Kidney tubule cell (primary cell): ENCODE measurements around the gene SASH1.

ENCODE experiments used
- DNase-seq: peaks from one replicate; pipeline ENCODE4 v3.0.0-alpha.2; 2018; ENCODE audit warnings: low spot score

SASH1 gene

GRCh38 chr6:148406579-148407371 is 64.1 kb downstream of the SASH1 start:
- DNase-seq, result no peak

- DNase-seq, result peak; percentile 63
Observed at GRCh38 chr6:148407372-148407771, 64.7 kb downstream of the SASH1 start.

GRCh38 chr6:148413321-148414091 is 70.9 kb downstream of the SASH1 start:
- no peak for DNase-seq

GRCh38 chr6:148414092-148414489 is 71.5 kb downstream of the SASH1 start:
- no peak for DNase-seq

GRCh38 chr6:148414836-148415235 is 72.2 kb downstream of the SASH1 start:
- peak; percentile 71 for DNase-seq

- no peak for DNase-seq
Observed at GRCh38 chr6:148415511-148416260, 73.0 kb downstream of the SASH1 start.

GRCh38 chr6:148416330-148416965 is 73.8 kb downstream of the SASH1 start:
- no peak for DNase-seq

GRCh38 chr6:148417045-148417444 is 74.4 kb downstream of the SASH1 start:
- no peak for DNase-seq

- no peak for DNase-seq
Observed at GRCh38 chr6:148419430-148419829, 76.8 kb downstream of the SASH1 start.

GRCh38 chr6:148422085-148422484 is 79.4 kb downstream of the SASH1 start:
- peak; percentile 79 for DNase-seq

- no peak for DNase-seq
Observed at GRCh38 chr6:148423133-148423532, 80.5 kb downstream of the SASH1 start.

- DNase-seq, result peak; percentile 74
Observed at GRCh38 chr6:148423601-148424270, 81.1 kb downstream of the SASH1 start.

GRCh38 chr6:148425443-148425842 is 82.8 kb downstream of the SASH1 start:
- DNase-seq, result no peak

GRCh38 chr6:148426317-148426977 is 83.8 kb downstream of the SASH1 start:
- no peak for DNase-seq

GRCh38 chr6:148427333-148427732 is 84.7 kb downstream of the SASH1 start:
- DNase-seq, result no peak

GRCh38 chr6:148429423-148429822 is 86.8 kb downstream of the SASH1 start:
- no peak for DNase-seq

GRCh38 chr6:148430897-148431296 is 88.3 kb downstream of the SASH1 start:
- no peak for DNase-seq

GRCh38 chr6:148431413-148431812 is 88.8 kb downstream of the SASH1 start:
- DNase-seq, result peak; percentile 88

GRCh38 chr6:148431840-148432239 is 89.2 kb downstream of the SASH1 start:
- no peak for DNase-seq

GRCh38 chr6:148432462-148433195 is 90.0 kb downstream of the SASH1 start:
- no peak for DNase-seq
